ENCODE results near the gene ARGLU1.

Gene ARGLU1

DNA sequence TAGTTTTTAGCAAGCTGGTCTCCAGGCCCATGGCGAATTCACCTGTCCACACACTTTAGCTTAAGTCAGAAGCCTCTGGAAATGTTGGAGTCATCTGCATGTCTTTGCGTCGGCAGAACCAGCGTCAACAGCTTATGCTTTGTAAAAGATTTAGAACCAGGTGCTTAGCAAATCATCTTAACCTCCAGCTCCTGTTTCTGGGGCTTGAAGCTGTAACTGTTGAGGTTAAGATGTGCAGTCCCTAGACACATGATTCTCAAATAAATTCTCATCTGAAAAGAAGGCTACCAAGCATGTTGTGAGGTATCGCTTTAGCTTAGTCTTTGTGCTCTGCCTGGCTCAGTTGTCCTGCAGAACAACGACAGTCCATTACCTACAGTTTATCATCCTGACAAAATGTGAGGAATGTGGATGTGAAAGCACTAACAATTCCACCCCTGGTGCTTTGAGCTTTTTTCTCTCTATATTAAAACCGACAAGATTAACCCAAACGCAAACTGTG lies 36.9 kb downstream of the ARGLU1 start:
- Histone ChIP-seq H3K4me1 (ENCODE audit: control insufficient read depth, insufficient read depth, low read length, unreplicated experiment) (peaks cover 4% of the 10 kb centered on the region), H3K27ac (ENCODE audit: low read depth, low read length) (no peak overlapping the region), H3K4me3 (ENCODE audit: low read depth, low read length) (no peak overlapping the region), H2AFZ (ENCODE audit: low read length, unreplicated experiment) (no peak overlapping the region), H3K36me3 (ENCODE audit: insufficient read depth, low read length) (no peaks in the 10 kb centered on the region), H3K79me2 (ENCODE audit: control insufficient read depth, insufficient read depth, low read length, unreplicated experiment) (no peaks in the 10 kb centered on the region), H3K27me3 (ENCODE audit: insufficient read depth, low read length) (peaks cover 25% of the 10 kb centered on the region)

DNA sequence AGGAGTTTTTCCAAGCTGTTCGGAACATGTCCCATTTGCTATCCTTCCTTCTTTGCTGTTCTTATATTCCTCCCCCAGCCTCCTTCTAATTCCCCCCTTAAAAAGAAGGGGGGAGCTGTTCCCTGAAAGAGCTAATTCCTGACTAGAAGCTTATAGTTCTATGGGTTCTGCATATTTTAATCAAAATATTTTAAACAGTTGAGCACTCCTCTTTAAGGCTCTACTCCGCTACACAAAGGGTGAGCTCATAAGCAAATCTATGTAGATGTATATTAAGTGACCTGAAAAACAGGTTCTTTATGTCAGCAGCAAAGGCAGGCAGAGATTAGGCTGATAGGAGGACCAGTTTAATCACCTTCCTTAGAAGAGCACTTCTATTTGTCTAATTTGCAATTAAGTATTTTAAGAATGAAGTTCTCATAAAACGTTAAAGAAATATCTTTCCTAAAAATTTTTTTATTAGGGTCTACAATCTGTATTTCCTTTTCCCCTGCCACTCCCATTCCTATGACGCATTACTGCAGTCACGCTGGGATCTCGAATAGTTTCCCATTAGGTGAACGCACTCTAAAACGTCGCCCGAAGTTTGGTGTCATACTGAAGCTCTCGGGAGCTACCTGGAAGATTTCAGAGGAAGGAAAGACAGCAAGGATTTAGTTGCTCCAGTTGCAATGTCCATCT lies 37.6 kb downstream of the ARGLU1 start:
- Histone ChIP-seq H3K27me3 (ENCODE audit: insufficient read depth, low read length) (peaks cover 25% of the 10 kb centered on the region), H3K4me1 (ENCODE audit: control insufficient read depth, insufficient read depth, low read length, unreplicated experiment) (peaks cover 4% of the 10 kb centered on the region), H2AFZ (ENCODE audit: low read length, unreplicated experiment) (no peak overlapping the region), H3K4me3 (ENCODE audit: low read depth, low read length) (no peak overlapping the region), H3K36me3 (ENCODE audit: insufficient read depth, low read length) (no peaks in the 10 kb centered on the region), H3K79me2 (ENCODE audit: control insufficient read depth, insufficient read depth, low read length, unreplicated experiment) (no peaks in the 10 kb centered on the region), H3K27ac (ENCODE audit: low read depth, low read length) (no peak overlapping the region)

DNA sequence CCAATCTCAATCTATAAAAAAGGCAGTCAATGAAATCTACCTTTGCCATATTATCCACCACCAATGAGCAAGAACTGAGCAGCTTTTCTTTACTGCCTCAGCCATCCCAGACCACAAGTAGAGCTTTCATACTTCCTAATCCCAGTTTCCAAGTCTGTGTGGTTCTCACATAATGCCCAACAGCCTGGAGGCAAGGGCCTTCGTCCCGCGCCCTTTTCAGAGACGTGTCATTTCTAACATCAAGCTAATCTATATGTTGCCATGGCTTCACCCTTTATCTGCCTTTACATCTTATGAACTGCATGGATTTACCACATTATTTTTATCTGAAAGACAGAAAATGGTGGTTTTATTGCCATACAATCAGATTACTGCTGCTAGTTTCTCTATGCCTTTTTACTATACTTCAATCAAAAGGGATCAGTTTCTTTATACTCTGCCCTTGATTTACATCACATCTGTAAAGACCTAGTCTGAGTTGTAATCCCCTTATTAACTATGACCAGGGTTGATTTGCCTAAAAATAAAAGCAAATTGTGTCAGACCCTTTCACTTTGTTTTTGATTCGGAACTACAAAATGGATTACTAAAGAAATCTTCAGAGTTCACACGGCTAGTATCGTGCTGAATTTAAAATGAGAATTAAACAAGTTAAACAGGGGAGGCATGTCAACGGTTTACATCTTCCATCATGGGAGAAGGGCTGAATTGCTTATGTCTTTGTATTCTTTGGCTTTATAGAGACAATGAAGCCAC lies 38.3 kb downstream of the ARGLU1 start:
- Histone ChIP-seq H3K27me3 (ENCODE audit: insufficient read depth, low read length) (peaks cover 22% of the 10 kb centered on the region), H3K27ac (ENCODE audit: low read depth, low read length) (no peak overlapping the region), H3K4me3 (ENCODE audit: low read depth, low read length) (no peak overlapping the region), H3K79me2 (ENCODE audit: control insufficient read depth, insufficient read depth, low read length, unreplicated experiment) (no peaks in the 10 kb centered on the region), H3K36me3 (ENCODE audit: insufficient read depth, low read length) (no peaks in the 10 kb centered on the region), H3K4me1 (ENCODE audit: control insufficient read depth, insufficient read depth, low read length, unreplicated experiment) (peaks cover 4% of the 10 kb centered on the region), H2AFZ (ENCODE audit: low read length, unreplicated experiment) (no peak overlapping the region)

DNA sequence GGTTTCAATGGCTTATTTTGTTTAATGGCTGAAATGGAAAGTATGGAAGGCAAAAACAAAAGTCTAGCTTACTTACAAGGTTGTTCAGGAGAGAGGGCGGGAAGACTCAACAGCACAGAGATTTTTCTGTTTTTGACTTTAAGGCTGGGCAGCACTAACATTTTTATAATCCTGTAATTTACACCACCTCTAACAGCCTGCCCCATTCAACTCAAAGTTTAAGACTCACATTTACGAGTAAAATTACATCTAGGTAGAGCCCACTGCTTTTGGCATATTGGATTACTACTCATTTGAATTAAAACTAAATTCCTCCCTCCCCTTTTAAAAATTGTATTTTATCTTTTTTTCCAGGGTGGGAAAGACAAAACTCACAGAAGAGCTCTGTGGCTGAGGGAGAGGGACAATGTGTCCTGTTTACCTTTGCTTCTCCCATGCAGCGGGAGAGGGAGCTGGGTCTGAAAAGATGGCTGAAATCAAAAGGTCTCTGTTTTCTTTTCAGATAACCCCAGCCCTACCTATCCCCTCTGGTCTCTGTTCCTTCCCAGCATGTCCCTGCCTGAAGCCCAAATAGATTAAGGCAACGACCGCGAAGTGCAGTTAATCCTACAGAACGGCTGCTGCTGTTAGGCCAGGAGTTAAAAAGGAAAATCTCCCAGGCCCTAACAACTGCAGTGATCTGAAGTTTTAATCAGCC lies 39.1 kb downstream of the ARGLU1 start:
- no peak overlapping the region for H3K27ac ChIP-seq (ENCODE audit: low read depth, low read length)
- H3K27me3 ChIP-seq (ENCODE audit: insufficient read depth, low read length) = peaks cover 16% of the 10 kb centered on the region
- H3K4me1 ChIP-seq (ENCODE audit: control insufficient read depth, insufficient read depth, low read length, unreplicated experiment) = peaks cover 4% of the 10 kb centered on the region
- no peak overlapping the region for H3K4me3 ChIP-seq (ENCODE audit: low read depth, low read length)
- H2AFZ ChIP-seq (ENCODE audit: low read length, unreplicated experiment) = no peak overlapping the region
- no peaks in the 10 kb centered on the region for H3K36me3 ChIP-seq (ENCODE audit: insufficient read depth, low read length)
- no peaks in the 10 kb centered on the region for H3K79me2 ChIP-seq (ENCODE audit: control insufficient read depth, insufficient read depth, low read length, unreplicated experiment)

DNA sequence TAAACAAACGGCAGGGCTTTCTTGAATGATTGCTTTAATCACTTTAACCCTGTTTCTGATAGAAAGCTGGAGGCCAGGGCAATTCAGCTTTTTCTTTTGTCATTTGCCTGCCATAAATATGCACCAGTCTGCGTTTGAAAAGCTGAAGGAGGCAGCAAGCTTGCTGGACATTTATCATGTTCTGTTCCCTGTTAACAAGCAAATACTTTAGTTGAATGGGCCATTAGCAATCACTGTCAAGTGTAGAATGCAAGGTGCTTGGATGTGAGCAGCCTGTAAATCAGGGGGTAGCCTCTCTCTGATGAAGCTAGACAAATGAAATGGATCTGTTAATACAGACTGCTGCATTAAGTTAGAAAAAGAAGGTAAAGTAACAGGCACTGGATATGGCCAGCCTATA lies 40.1 kb downstream of the ARGLU1 start:
- Histone ChIP-seq H2AFZ (ENCODE audit: low read length, unreplicated experiment) (no peak overlapping the region), H3K4me1 (ENCODE audit: control insufficient read depth, insufficient read depth, low read length, unreplicated experiment) (peaks cover 3% of the 10 kb centered on the region), H3K79me2 (ENCODE audit: control insufficient read depth, insufficient read depth, low read length, unreplicated experiment) (no peaks in the 10 kb centered on the region)

GRCh38 chr13:106527445-106527801 lies 40.5 kb downstream of the ARGLU1 start:
- no peaks in the 10 kb centered on the region for H3K79me2 ChIP-seq (ENCODE audit: control insufficient read depth, insufficient read depth, low read length, unreplicated experiment)
- peaks cover 12% of the 10 kb centered on the region for H3K27me3 ChIP-seq (ENCODE audit: insufficient read depth, low read length)
- H3K27ac ChIP-seq (ENCODE audit: low read depth, low read length) = no peak overlapping the region
- no peak overlapping the region for H2AFZ ChIP-seq (ENCODE audit: low read length, unreplicated experiment)
- H3K4me3 ChIP-seq (ENCODE audit: low read depth, low read length) = no peak overlapping the region
- no peaks in the 10 kb centered on the region for H3K36me3 ChIP-seq (ENCODE audit: insufficient read depth, low read length)
- no peaks in the 10 kb centered on the region for H3K4me1 ChIP-seq (ENCODE audit: control insufficient read depth, insufficient read depth, low read length, unreplicated experiment)

More for the DNA sequence above, 40.1 kb downstream of the ARGLU1 start:
- Histone ChIP-seq H3K4me3 (ENCODE audit: low read depth, low read length) (no peak overlapping the region), H3K27ac (ENCODE audit: low read depth, low read length) (no peak overlapping the region), H3K27me3 (ENCODE audit: insufficient read depth, low read length) (peaks cover 12% of the 10 kb centered on the region), H3K36me3 (ENCODE audit: insufficient read depth, low read length) (no peaks in the 10 kb centered on the region)

DNA sequence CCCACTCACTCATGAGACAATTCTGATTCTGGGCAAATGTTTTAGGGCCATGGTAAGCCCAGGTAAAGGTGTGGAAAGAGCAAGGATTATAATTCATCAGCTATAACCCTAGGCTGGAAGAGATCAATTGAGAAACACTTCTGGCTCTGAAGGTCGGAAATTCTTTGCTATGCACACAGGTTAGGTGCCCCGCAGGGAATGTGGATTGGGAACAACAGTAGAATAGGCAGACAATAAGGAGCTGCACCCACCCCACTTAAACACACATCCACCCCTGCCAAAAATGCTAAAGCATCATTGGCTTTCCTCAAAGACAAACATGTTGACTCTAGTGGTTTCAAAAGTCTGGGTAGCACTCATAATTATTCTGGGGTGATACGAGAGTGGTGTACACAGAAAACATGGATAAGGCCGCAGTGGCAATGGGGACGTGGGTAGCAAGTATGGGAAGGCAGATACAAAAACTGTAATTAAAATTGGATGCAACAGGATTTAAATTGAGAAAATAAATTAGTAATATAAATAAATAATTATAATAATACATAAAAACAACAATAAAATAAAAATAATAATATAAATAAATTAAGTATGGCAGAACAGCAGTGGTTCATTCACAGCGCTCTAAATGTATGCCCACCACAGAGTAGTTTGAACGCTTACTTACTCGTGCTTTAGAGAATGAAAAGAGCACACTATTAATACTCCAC lies 41.0 kb downstream of the ARGLU1 start:
- Histone ChIP-seq H3K36me3 (ENCODE audit: insufficient read depth, low read length) (no peaks in the 10 kb centered on the region), H3K27me3 (ENCODE audit: insufficient read depth, low read length) (peaks cover 9% of the 10 kb centered on the region), H3K79me2 (ENCODE audit: control insufficient read depth, insufficient read depth, low read length, unreplicated experiment) (no peaks in the 10 kb centered on the region), H2AFZ (ENCODE audit: low read length, unreplicated experiment) (no peak overlapping the region), H3K4me1 (ENCODE audit: control insufficient read depth, insufficient read depth, low read length, unreplicated experiment) (no peaks in the 10 kb centered on the region), H3K27ac (ENCODE audit: low read depth, low read length) (no peak overlapping the region), H3K4me3 (ENCODE audit: low read depth, low read length) (no peak overlapping the region)

DNA sequence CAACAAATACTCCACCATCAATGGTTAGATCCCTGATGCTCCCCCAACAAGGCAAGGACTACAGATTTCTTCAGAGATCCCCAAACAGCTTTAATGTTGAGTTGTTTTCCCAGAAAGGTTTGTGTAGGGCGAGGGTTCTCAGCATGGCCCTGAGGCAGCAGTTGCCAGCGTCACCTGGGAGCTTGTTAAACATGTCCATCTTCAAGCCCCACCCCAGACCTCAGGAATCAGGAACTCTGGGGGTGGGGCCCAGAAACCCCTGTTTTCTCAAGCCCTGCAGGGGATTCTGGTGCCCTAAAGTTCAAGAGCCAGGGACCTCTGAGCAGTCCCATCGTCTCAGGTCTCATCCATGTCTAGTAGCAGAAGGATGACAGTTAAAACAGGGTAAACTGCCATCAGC lies 42.1 kb downstream of the ARGLU1 start:
- H3K27me3 ChIP-seq (ENCODE audit: insufficient read depth, low read length) = peaks cover 6% of the 10 kb centered on the region; the same call in 1 of the 2 replicates
- no peaks in the 10 kb centered on the region for H3K36me3 ChIP-seq (ENCODE audit: insufficient read depth, low read length)
- H3K4me1 ChIP-seq (ENCODE audit: control insufficient read depth, insufficient read depth, low read length, unreplicated experiment) = no peaks in the 10 kb centered on the region
- H3K27ac ChIP-seq (ENCODE audit: low read depth, low read length) = no peak overlapping the region
- no peak overlapping the region for H2AFZ ChIP-seq (ENCODE audit: low read length, unreplicated experiment)
- no peaks in the 10 kb centered on the region for H3K79me2 ChIP-seq (ENCODE audit: control insufficient read depth, insufficient read depth, low read length, unreplicated experiment)
- no peak overlapping the region for H3K4me3 ChIP-seq (ENCODE audit: low read depth, low read length)

GRCh38 chr13:106524108-106524507 lies 43.8 kb downstream of the ARGLU1 start:
- H3K27ac ChIP-seq (ENCODE audit: low read depth, low read length) = no peak overlapping the region
- H3K79me2 ChIP-seq (ENCODE audit: control insufficient read depth, insufficient read depth, low read length, unreplicated experiment) = no peaks in the 10 kb centered on the region
- H3K4me1 ChIP-seq (ENCODE audit: control insufficient read depth, insufficient read depth, low read length, unreplicated experiment) = no peaks in the 10 kb centered on the region

DNA sequence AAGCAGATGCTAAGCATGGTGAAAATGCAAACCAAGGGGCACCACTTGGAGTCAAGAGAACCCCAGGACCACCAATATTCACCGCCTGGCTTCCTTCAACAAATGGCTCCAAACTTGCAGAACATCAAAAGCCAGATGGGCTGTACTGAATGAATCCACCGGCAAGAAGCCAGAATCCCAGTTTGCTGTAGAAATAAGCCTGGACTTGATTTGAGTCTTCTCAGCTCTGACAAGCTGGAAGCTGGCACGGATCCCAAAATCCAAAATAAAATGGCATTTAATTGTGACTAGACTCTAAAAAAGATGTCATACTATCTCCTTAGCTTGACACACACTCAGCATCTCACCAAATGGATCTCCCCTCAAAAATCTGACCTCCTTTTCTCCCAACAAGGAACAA lies 44.4 kb downstream of the ARGLU1 start:
- Histone ChIP-seq H3K4me1 (ENCODE audit: control insufficient read depth, insufficient read depth, low read length, unreplicated experiment) (no peaks in the 10 kb centered on the region), H3K4me3 (ENCODE audit: low read depth, low read length) (no peak overlapping the region)

More at GRCh38 chr13:106524108-106524507, 43.8 kb downstream of the ARGLU1 start:
- Histone ChIP-seq H3K4me3 (ENCODE audit: low read depth, low read length) (no peak overlapping the region), H2AFZ (ENCODE audit: low read length, unreplicated experiment) (no peak overlapping the region), H3K27me3 (ENCODE audit: insufficient read depth, low read length) (0 out of 2 replicates have a peak, but pooled peaks cover 3% of the 10 kb centered on the region), H3K36me3 (ENCODE audit: insufficient read depth, low read length) (no peaks in the 10 kb centered on the region)

More for the DNA sequence above, 44.4 kb downstream of the ARGLU1 start:
- H3K27ac ChIP-seq (ENCODE audit: low read depth, low read length) = no peak overlapping the region
- H3K36me3 ChIP-seq (ENCODE audit: insufficient read depth, low read length) = no peaks in the 10 kb centered on the region
- no peaks in the 10 kb centered on the region for H3K79me2 ChIP-seq (ENCODE audit: control insufficient read depth, insufficient read depth, low read length, unreplicated experiment)
- H3K27me3 ChIP-seq (ENCODE audit: insufficient read depth, low read length) = 0 out of 2 replicates have a peak, but pooled peaks cover 3% of the 10 kb centered on the region
- H2AFZ ChIP-seq (ENCODE audit: low read length, unreplicated experiment) = no peak overlapping the region

Measured in ACC112 (cell line).